ENCODE data around the gene EMILIN3.

EMILIN3 gene

DNA sequence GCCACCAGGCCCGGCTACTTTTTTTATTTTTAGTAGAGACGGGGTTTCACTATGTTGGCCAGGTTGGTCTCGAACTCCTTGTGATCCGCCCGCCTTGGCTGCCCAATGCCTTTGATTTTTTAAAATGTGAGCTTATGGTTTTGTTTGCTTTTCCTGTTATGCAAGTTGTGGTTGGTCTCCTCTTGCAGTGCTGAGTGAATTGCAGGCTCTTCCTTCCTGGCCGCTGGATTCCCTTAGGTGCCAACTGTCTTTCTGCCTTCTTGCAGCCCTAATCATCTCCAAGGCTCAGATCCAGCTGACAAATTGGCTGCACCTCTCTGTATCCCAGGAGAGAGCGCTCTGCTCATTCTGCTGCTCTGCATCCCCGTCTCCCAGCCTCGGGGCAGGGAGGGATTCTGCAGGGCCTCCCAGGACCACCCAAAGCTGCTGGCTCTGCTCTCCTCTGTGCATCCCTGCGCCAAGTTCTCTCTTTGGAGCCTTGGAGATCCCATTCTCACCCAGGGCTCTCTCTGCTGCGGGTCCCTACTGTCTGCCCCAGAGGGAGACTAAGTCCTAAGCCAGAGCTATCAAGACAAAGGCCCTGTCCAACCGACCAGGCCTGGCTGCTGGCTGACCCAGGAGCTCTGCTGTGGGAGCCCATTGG, 14.1 kb upstream of the EMILIN3 start:
- TF ChIP-seq GATA3 (IDR thresholded peaks at IDR 0.05; ENCODE audit: low read depth, low read length) (no peak), GATA2 (IDR thresholded peaks at IDR 0.05; ENCODE audit: low read depth, low read length) (no peak)

DNA sequence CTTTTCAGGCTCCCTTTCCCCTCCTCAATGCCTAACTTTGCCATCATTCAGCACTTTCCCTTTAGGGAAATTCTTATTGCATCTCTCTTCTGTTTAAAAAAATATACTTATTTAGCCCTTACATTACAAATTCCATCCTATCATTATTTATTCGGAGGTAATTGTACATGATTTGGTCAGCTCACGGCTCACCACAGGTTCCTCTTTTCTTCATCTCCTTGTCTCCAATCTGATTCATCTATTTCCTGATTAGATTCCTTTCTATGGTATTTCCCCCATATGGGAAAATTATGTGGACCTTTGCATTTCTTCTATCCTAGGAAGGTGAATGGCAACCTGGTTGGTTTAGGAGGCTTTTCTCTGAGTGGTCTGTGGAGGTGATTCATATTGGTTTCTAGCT, 12.9 kb upstream of the EMILIN3 start:
- no peak for TF ChIP-seq GATA2 (IDR thresholded peaks at IDR 0.05; ENCODE audit: low read depth, low read length)
- no peak for TF ChIP-seq GATA3 (IDR thresholded peaks at IDR 0.05; ENCODE audit: low read depth, low read length)

DNA sequence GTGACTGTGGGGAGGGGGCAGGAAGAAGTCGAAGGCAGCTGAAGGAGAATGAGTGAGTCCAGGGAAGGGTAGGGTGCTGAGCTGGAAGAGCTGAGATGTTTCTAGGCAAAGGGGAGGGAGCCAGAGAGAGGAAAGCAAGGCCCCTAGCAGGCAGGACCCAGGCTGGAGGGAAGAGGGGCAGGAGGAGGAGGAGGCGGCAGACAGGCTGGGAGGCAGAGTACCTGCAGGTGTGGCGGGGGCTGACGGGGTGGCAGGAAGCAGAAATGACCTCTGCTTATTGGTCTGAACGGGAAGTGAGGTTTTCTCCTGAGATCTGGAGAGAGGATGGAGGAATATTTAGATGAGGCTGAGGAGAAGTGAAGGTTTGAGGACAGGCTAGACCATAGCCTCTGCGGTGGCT, 10.7 kb upstream of the EMILIN3 start:
- no peak for TF ChIP-seq GATA2 (IDR thresholded peaks at IDR 0.05; ENCODE audit: low read depth, low read length)
- TF ChIP-seq GATA3 (IDR thresholded peaks at IDR 0.05; ENCODE audit: low read depth, low read length) = no peak

DNA sequence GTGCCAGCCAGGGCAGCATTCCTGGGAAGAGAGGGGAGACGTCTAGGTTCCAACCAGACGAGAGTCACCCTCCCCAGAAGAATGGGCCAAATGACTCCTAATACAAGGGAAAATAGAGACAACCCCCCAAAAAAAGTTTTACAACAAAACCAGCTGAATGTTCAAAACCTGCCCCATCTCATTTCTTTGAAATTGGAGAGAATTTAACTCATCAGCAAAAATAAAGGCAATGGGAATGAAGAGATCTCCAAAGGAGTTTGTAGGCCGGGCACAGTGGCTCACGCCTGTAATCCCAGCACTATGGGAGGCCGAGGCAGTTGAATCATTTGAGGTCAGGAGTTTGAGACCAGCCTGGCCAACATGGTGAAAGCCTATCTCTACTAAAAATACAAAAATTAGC, 9.7 kb upstream of the EMILIN3 start:
- no peak for TF ChIP-seq GATA2 (IDR thresholded peaks at IDR 0.05; ENCODE audit: low read depth, low read length)
- no peak for TF ChIP-seq GATA3 (IDR thresholded peaks at IDR 0.05; ENCODE audit: low read depth, low read length)

DNA sequence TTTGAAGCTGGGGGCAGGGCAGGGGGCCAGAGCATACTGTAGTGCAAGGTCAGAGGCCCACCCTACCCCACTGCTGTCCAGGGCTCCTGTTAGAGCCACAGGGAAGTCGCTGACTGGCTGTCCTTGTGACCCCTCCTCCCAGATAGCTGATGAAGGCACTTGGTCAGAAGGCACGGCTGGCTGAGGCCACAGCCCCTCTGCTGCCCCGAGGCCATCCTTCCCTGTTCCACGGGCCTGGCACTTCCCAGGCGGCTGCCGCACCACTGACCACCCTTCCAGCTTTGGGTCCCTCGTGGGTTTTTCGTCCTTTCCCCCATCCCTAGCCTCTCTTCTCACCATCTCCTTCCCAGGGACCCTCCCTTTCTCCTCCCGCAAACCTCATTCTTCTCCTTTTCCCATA, 9.2 kb upstream of the EMILIN3 start:
- TF ChIP-seq GATA3 (IDR thresholded peaks at IDR 0.05; ENCODE audit: low read depth, low read length) (no peak), GATA2 (IDR thresholded peaks at IDR 0.05; ENCODE audit: low read depth, low read length) (no peak)

DNA sequence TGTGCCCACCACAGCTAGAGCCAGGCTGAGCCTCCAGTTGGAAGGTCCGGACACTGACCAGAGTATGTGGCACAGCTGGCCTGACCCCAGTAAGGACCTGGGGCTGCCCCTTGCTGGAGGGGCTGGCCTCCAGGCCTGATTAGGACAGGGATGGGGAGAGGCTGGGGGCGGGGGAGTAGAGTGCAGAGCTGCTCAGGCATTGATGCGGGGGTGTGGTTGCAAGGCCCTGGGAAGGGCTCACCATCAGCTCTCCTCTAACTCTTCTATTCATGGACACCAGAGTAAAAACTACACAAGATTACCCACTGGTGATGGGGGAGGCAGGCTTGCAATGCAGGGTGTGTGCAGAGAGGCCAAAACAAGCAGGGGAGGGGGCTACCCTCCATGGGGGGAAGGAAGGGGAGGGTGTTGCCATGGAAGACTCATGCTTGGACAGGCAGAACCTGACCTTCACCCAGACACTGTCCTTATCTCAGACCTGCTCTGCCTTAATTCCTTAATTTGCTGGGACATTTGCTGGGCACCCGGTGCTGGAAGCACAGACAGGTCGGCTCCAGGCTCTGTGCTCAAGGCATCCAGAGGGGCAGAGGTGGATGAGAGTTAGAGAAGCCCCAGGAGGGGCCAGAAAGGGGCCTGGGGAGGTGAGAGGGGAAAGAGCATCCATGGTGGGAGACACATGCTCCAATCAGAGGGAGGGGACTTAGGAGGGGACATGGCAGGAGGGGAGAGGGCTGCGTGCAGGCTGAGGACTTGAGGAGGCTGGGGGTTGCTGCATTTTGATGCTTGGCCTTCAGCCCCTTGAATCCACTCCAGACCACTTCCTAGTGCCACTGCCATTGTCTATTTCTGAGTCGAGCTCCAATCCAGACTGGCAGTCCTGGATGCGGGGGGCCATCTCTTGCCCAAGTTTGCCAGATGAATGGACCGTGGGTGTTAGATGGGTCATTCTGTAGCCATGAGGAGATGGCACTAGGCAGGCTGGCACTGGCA, 7.6 kb upstream of the EMILIN3 start:
- TF ChIP-seq GATA3 (IDR thresholded peaks at IDR 0.05; ENCODE audit: low read depth, low read length) = no peak
- TF ChIP-seq GATA2 (IDR thresholded peaks at IDR 0.05; ENCODE audit: low read depth, low read length) = peak; percentile 17; the same call in 1 of the 2 replicates

DNA sequence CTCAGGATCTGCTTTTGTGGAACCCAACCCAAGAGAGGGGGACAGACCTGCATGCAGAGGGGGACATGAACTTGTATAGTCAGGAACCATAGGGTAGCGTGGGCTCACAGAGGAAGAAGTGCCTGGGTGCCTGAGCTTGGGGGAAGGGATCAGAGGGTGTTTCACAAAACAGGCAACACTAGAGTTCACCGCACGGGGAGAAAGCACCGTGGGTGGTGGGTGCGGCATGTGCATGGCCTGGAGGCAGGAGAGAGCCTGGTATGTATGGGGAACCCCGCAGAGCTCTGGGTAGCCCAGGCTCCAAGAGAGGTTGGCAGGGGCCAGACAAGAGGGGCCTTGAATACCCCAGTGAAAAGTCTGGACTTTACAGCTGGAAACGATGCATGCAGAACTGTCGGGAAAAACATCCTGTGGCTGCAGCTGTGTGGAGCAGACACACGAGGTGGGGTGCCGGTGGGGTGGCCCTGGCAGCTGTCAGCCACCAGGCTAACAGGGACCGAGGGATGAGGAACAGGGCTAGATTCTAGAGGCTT, 6.7 kb upstream of the EMILIN3 start:
- TF ChIP-seq GATA3 (IDR thresholded peaks at IDR 0.05; ENCODE audit: low read depth, low read length) (no peak), GATA2 (IDR thresholded peaks at IDR 0.05; ENCODE audit: low read depth, low read length) (no peak)

DNA sequence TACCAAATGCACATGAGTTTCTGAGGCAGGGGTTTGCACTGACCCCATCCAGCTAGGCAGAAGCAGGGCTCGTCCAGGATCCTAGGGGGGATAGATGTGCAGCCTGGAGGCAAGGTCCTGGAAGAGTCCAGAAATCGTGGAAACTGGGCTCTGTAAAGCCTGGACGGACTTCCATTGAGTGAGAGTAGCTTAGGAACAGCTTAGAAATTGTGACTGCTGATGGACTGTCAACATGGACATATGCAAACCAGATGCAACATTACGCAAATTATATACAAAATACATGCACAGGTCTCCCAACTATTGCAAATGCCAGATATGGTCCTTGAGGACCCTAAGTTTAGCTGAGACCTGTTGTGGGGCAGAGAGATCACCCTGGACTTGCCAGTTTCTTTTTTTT, 4.8 kb upstream of the EMILIN3 start:
- TF ChIP-seq GATA3 (IDR thresholded peaks at IDR 0.05; ENCODE audit: low read depth, low read length) (no peak), GATA2 (IDR thresholded peaks at IDR 0.05; ENCODE audit: low read depth, low read length) (no peak)

DNA sequence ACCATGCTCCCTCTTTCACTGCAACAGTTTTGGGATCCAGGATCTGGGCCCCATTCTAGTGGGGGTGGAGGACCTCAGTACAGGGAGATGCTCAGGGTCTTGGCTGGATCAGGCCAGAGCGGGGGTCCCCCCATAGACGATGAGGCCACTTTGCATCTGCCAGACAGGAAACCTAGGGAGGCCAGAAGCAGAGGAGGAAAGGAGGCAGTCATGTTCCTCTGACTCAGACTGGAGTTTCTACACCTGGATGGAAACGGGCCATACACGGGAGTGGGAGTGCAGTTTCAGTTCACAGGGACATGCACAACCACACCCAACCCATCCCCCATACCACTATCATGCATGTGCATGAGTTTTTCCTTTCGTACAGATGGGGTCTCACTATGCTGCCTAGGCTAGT, 3.6 kb upstream of the EMILIN3 start:
- TF ChIP-seq GATA3 (IDR thresholded peaks at IDR 0.05; ENCODE audit: low read depth, low read length) (no peak), GATA2 (IDR thresholded peaks at IDR 0.05; ENCODE audit: low read depth, low read length) (no peak)

DNA sequence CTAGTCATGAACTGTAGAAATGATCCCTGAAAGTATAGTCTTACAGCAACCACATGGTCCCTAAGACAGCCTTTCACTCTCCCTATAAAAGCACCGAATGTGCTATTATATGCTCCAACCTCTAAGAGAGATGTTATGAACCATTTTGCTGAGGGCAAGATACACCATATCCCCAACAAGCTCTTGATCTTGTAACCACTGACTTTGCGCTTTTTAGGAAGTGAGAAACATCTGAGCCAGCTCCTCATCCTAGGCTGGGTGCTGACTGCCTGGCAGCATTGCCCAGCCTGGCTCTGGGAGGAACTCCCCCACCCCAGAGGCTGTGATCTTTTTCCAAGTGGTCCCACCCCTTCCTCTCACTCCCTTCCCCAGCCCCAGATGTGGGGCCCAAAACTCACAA, 3.1 kb upstream of the EMILIN3 start:
- TF ChIP-seq GATA3 (IDR thresholded peaks at IDR 0.05; ENCODE audit: low read depth, low read length) = no peak
- no peak for TF ChIP-seq GATA2 (IDR thresholded peaks at IDR 0.05; ENCODE audit: low read depth, low read length)

DNA sequence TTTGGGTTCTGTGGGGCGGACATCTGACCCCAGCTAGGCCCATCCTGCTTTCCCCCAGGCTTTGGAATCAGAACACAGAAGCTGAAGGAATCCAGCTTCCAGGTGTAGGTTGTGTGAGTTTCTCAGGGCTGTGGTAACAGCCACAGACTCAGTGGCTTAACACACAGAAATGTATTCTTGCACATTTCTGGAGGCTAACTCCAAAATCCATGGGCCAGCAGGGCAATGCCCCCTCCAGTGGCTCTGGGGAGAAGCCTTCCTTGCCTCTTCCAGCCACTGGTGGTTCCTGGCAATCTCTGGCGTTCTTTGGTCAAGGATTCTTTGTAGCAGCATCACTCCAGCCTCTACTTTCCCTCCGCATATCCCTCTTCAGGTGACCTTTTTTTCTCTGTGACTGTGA, 1.3 kb upstream of the EMILIN3 start:
- no peak for TF ChIP-seq GATA3 (IDR thresholded peaks at IDR 0.05; ENCODE audit: low read depth, low read length)
- no peak for TF ChIP-seq GATA2 (IDR thresholded peaks at IDR 0.05; ENCODE audit: low read depth, low read length)

DNA sequence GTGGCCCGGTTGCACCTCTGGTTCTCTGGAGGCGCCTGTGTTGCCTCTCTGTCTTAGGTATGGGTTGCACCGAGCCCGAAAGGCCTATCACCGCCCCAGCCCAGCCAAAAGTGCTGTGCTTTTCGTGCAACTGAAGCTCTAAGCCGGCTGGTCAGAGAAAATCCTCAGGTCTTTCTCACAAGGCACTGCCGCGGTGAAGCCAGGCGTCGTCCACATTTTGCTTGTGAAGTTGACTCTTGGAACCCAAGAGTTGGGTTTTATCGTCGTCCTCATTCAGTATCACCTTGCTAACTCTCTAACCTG, 726 bp upstream of the EMILIN3 start:
- no peak for TF ChIP-seq GATA2 (IDR thresholded peaks at IDR 0.05; ENCODE audit: low read depth, low read length)
- TF ChIP-seq GATA3 (IDR thresholded peaks at IDR 0.05; ENCODE audit: low read depth, low read length) = no peak

DNA sequence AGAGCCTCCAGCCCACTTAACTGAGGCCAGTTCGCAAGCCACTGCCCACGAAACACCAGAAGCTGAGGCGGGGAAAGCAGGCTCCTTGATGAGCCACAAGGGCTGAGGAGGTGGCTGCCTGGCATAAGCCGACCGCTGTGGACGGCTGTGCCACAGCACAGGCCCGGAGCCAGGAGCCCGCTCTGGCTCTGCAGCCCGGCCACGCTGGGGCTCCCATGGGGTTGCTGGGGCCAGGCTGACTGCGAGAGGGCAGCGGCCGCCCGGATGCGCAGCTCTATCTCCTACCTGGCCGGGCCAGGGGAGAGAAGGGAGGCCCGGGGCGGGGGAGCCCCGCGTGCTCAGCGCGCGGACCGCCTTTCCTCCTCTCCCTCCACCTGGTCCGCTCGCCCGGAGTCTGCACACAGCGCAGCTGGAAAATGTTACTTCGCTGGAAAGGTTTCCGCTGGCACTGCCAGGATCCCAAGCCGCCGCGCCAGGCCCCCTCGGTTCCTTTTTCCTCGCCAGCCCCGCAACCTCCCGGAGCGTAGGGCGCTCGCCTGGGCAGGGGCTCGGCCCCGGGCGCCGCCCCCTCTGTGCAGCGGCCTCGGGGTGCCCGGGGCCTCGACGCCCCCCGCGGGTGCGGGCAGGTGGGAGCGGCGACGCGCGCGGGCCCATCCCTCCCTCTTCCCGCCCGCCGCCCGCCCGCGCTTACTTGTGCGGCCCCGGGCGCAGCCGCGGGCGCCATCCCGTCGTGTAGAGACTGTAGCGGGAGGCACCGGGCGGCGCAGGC, 657 bp downstream of the EMILIN3 start:
- no peak for TF ChIP-seq GATA3 (IDR thresholded peaks at IDR 0.05; ENCODE audit: low read depth, low read length)
- no peak for TF ChIP-seq GATA2 (IDR thresholded peaks at IDR 0.05; ENCODE audit: low read depth, low read length)

All from SH-SY5Y (cell line).